H9 (cell line): ENCODE measurements around the gene APOL2. TPM values are rescaled to one million over a fixed set of nuclear protein-coding genes. Genes with fewer than 3 reads are reported as not detected.

ENCODE experiments used
- DNase-seq: peaks from one replicate; pipeline ENCODE4 v3.0.0-alpha.2; 2017
- H2AFZ ChIP-seq: one replicate; pipeline ENCODE4 v1.6.1; 2013; ENCODE audit warnings: mild to moderate bottlenecking, low read length, control low read depth, moderate library complexity
- H2AK5ac ChIP-seq: 2 replicates; pipeline ENCODE4 v1.6.1; 2013; ENCODE audit warnings: low read length, control low read depth, mixed read lengths; ENCODE audit not compliant: insufficient read length
- H2BK120ac ChIP-seq: one replicate; pipeline ENCODE4 v1.6.1; 2013; ENCODE audit warnings: low read depth, mild to moderate bottlenecking, low read length, control low read depth, inconsistent platforms; ENCODE audit not compliant: poor library complexity, severe bottlenecking
- H2BK12ac ChIP-seq: 2 replicates; pipeline ENCODE4 v1.6.1; 2013; ENCODE audit warnings: low read length, control low read depth, mixed read lengths, low read depth; ENCODE audit not compliant: insufficient read length
- H2BK15ac ChIP-seq: 2 replicates; pipeline ENCODE4 v1.6.1; 2013; ENCODE audit warnings: low read depth, low read length, control low read depth
- H2BK20ac ChIP-seq: one replicate; pipeline ENCODE4 v1.6.1; 2013; ENCODE audit warnings: low read depth, mild to moderate bottlenecking, low read length, control low read depth, inconsistent platforms; ENCODE audit not compliant: poor library complexity, severe bottlenecking
- H2BK5ac ChIP-seq: 2 replicates; pipeline ENCODE4 v1.6.1; 2013; ENCODE audit warnings: low read length, control low read depth, mixed read lengths; ENCODE audit not compliant: insufficient read length
- H3K14ac ChIP-seq: 2 replicates; pipeline ENCODE4 v1.6.1; 2013; ENCODE audit warnings: low read length, control low read depth; ENCODE audit not compliant: insufficient read depth
- H3K18ac ChIP-seq: 2 replicates; pipeline ENCODE4 v1.6.1; 2013; ENCODE audit warnings: low read depth, mild to moderate bottlenecking, mixed read lengths, low read length, control low read depth; ENCODE audit not compliant: insufficient read length
- H3K23ac ChIP-seq: 2 replicates; pipeline ENCODE4 v1.6.1; 2013; ENCODE audit warnings: low read length, control low read depth, mixed read lengths, low read depth; ENCODE audit not compliant: insufficient read length
- H3K23me2 ChIP-seq: 2 replicates; pipeline ENCODE4 v1.6.1; 2013; ENCODE audit warnings: low read depth, mild to moderate bottlenecking, mixed read lengths, low read length, control low read depth; ENCODE audit not compliant: insufficient read length, poor library complexity, severe bottlenecking
- H3K27ac ChIP-seq: 2 replicates; pipeline ENCODE4 v1.5.1; 2013; ENCODE audit warnings: low read length, control low read depth, mixed read lengths, low read depth; ENCODE audit not compliant: insufficient read length
- H3K27me3 ChIP-seq: 2 replicates; pipeline ENCODE4 v1.6.1; 2013; ENCODE audit warnings: low read length, control low read depth, inconsistent platforms; ENCODE audit not compliant: insufficient read depth
- H3K4ac ChIP-seq: 2 replicates; pipeline ENCODE4 v1.6.1; 2013; ENCODE audit warnings: low read depth, mild to moderate bottlenecking, control low read depth, inconsistent platforms, low read length, moderate library complexity
- H3K4me1 ChIP-seq: 2 replicates; pipeline ENCODE4 v1.6.1; 2013; ENCODE audit warnings: low read length, control low read depth, inconsistent platforms; ENCODE audit not compliant: insufficient read depth
- H3K4me2 ChIP-seq: 2 replicates; pipeline ENCODE4 v1.6.1; 2013; ENCODE audit warnings: low read length, control low read depth, mixed read lengths; ENCODE audit not compliant: insufficient read length, insufficient read depth
- H3K56ac ChIP-seq: 2 replicates; pipeline ENCODE4 v1.6.1; 2013; ENCODE audit warnings: low read depth, mild to moderate bottlenecking, mixed read lengths, low read length, control low read depth; ENCODE audit not compliant: insufficient read length
- H3K79me1 ChIP-seq: 2 replicates; pipeline ENCODE4 v1.6.1; 2013; ENCODE audit warnings: low read depth, mild to moderate bottlenecking, moderate library complexity, low read length, control low read depth, inconsistent platforms; ENCODE audit not compliant: insufficient read depth, poor library complexity, severe bottlenecking
- H3K79me2 ChIP-seq: 2 replicates; pipeline ENCODE4 v1.6.1; 2013; ENCODE audit warnings: low read length, control low read depth, inconsistent platforms; ENCODE audit not compliant: insufficient read depth
- H3K9ac ChIP-seq: 2 replicates; pipeline ENCODE4 v1.6.1; 2013; ENCODE audit warnings: low read length, control low read depth, mixed read lengths; ENCODE audit not compliant: insufficient read length; ENCODE audit errors: extremely low read depth
- H3K9me3 ChIP-seq: one replicate; pipeline ENCODE4 v1.6.1; 2013; ENCODE audit warnings: low read depth, low read length, inconsistent platforms; ENCODE audit not compliant: control insufficient read depth
- H3T11ph ChIP-seq: one replicate; pipeline ENCODE4 v1.6.1; 2013; ENCODE audit warnings: mild to moderate bottlenecking, low read length, control low read depth, inconsistent platforms
- H4K20me1 ChIP-seq: one replicate; pipeline ENCODE4 v1.6.1; 2013; ENCODE audit not compliant: control insufficient read depth, insufficient read length, insufficient read depth
- H4K5ac ChIP-seq: 2 replicates; pipeline ENCODE4 v1.6.1; 2013; ENCODE audit warnings: low read depth, mild to moderate bottlenecking, mixed read lengths, low read length, control low read depth; ENCODE audit not compliant: insufficient read length
- H4K8ac ChIP-seq: replicated peaks from 2 replicates; pipeline ENCODE4 v1.6.1; 2013; ENCODE audit warnings: low read length, control low read depth, mixed read lengths, low read depth; ENCODE audit not compliant: insufficient read length
- H4K91ac ChIP-seq: 2 replicates; pipeline ENCODE4 v1.6.1; 2013; ENCODE audit warnings: low read depth, mild to moderate bottlenecking, moderate library complexity, mixed read lengths, low read length, control low read depth; ENCODE audit not compliant: insufficient read length
- H3K27ac Mint-ChIP-seq, 3 experiments: 2 replicates in 2 of 3; 3 replicates in 1 of 3; pipeline ENCODE4 v1.8.0; 2020 to 2021; ENCODE audit warnings: mixed read lengths in 3 of 3, mild to moderate bottlenecking in 1 of 3, moderate library complexity in 1 of 3
- H3K27me3 Mint-ChIP-seq: 2 replicates; pipeline ENCODE4 v1.8.0; 2021; ENCODE audit warnings: low read depth, mild to moderate bottlenecking, moderate library complexity, mixed read lengths
- H3K36me3 Mint-ChIP-seq, 3 experiments: 2 replicates in 2 of 3; 3 replicates in 1 of 3; pipeline ENCODE4 v1.8.0; 2020 to 2021; ENCODE audit warnings: low read depth in 3 of 3, mixed read lengths in 3 of 3; ENCODE audit not compliant: insufficient read depth in 1 of 3
- H3K4me1 Mint-ChIP-seq, 2 experiments: 2 replicates each; pipeline ENCODE4 v1.8.0; 2020; ENCODE audit warnings: mixed read lengths in 2 of 2
- H3K4me3 Mint-ChIP-seq, 2 experiments: 2 replicates in 1 of 2; 3 replicates in 1 of 2; pipeline ENCODE4 v1.8.0; 2020 to 2021; ENCODE audit warnings: mild to moderate bottlenecking in 2 of 2, mixed read lengths in 2 of 2, moderate library complexity in 1 of 2
- H3K9me3 Mint-ChIP-seq, 2 experiments: 2 replicates in 1 of 2; 3 replicates in 1 of 2; pipeline ENCODE4 v1.8.0; 2020; ENCODE audit warnings: mild to moderate bottlenecking in 2 of 2, mixed read lengths in 2 of 2, moderate library complexity in 1 of 2
- WGBS: extraction: QIAGEN DNeasy Blood & Tissue Kit; methylation state at CpG from one replicate; pipeline ENCODE4 v1.1.7; 2013; ENCODE audit warnings: missing lambda C conversion rate, low lambda C conversion rate, mixed read lengths; ENCODE audit not compliant: insufficient read length; ENCODE audit errors: extremely low coverage; 5-methylcytosine and 5-hydroxymethylcytosine counted together
- total RNA-seq: library from RNA; stranded (reverse); gene quantifications from 2 replicates; pipeline ENCODE4 v1.2.1, GENCODE V29; 2021
- TF ChIP-seq, protein P1 (sequence below): fragments of 200-600 bp; sonication (generic); conservative IDR thresholded peaks from 3 replicates; pipeline ENCODE4 v1.8.0; 2021; ENCODE audit warnings: antibody characterized with exemption, mild to moderate bottlenecking

APOL2 gene
- total RNA-seq, 1 experiment from 2014 or later: 15.6 TPM

GRCh38 chr22:36245805-36246356 lies 6.6 kb upstream of the APOL2 start:
- DNase-seq: peak; percentile 3
- no peak overlapping the region for H2BK12ac ChIP-seq
- no peak overlapping the region for H3K27ac Mint-ChIP-seq
- no peaks in the 10 kb centered on the region for H3K23me2 ChIP-seq
- TF ChIP-seq, protein P1, sequence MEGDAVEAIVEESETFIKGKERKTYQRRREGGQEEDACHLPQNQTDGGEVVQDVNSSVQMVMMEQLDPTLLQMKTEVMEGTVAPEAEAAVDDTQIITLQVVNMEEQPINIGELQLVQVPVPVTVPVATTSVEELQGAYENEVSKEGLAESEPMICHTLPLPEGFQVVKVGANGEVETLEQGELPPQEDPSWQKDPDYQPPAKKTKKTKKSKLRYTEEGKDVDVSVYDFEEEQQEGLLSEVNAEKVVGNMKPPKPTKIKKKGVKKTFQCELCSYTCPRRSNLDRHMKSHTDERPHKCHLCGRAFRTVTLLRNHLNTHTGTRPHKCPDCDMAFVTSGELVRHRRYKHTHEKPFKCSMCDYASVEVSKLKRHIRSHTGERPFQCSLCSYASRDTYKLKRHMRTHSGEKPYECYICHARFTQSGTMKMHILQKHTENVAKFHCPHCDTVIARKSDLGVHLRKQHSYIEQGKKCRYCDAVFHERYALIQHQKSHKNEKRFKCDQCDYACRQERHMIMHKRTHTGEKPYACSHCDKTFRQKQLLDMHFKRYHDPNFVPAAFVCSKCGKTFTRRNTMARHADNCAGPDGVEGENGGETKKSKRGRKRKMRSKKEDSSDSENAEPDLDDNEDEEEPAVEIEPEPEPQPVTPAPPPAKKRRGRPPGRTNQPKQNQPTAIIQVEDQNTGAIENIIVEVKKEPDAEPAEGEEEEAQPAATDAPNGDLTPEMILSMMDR: no peak
- H3K27ac ChIP-seq: no peak overlapping the region
- H3T11ph ChIP-seq: no peak overlapping the region
- no peak overlapping the region for H4K5ac ChIP-seq
- no peak overlapping the region for H3K4me3 Mint-ChIP-seq
- no peak overlapping the region for H2BK15ac ChIP-seq
- H3K79me1 ChIP-seq: no peaks in the 10 kb centered on the region
- H3K4me1 ChIP-seq: no peaks in the 10 kb centered on the region
- no peaks in the 10 kb centered on the region for H4K20me1 ChIP-seq
- no peak overlapping the region for H2BK20ac ChIP-seq
- H3K4ac ChIP-seq: no peak overlapping the region
- no peak overlapping the region for H2BK5ac ChIP-seq
- no peaks in the 10 kb centered on the region for H3K27me3 ChIP-seq
- no peak overlapping the region for H3K4me2 ChIP-seq
- no peak overlapping the region for H4K8ac ChIP-seq
- no peak overlapping the region for H3K56ac ChIP-seq
- H3K9me3 ChIP-seq: peaks cover 10% of the 10 kb centered on the region
- peaks cover 6% of the 10 kb centered on the region in 2 experiments for H3K4me1 Mint-ChIP-seq
- WGBS: no CpG with 5 or more reads among the region's 4 CpGs
- H3K18ac ChIP-seq: no peak overlapping the region
- H3K14ac ChIP-seq: no peak overlapping the region
- H3K36me3 Mint-ChIP-seq: peaks cover 5 to 16% (median 9%) of the 10 kb centered on the region in 3 experiments; a peak in 6 of 7 replicates
- H3K9me3 Mint-ChIP-seq: peaks cover 20 to 21% of the 10 kb centered on the region in 2 experiments
- no peak overlapping the region for H3K9ac ChIP-seq
- no peak overlapping the region for H2BK120ac ChIP-seq
- H4K91ac ChIP-seq: no peak overlapping the region
- no peaks in the 10 kb centered on the region for H3K79me2 ChIP-seq
- H2AK5ac ChIP-seq: no peak overlapping the region
- H3K27me3 Mint-ChIP-seq: peaks cover 11% of the 10 kb centered on the region
- H2AFZ ChIP-seq: no peak overlapping the region
- no peak overlapping the region for H3K23ac ChIP-seq
